ACHN (cell line): ENCODE results near the gene AP1B1.

Experiments
- DNase-seq: peaks from one replicate; pipeline ENCODE4 v3.0.0-alpha.2; 2015
- in situ Hi-C: cut with HindIII; loops from 2 replicates; pipeline ENCODE4 v1.10.0; 2017; ENCODE audit warnings: low sequenced_read_pairs, low pct_ligation_motif_present, low pct_unique_long_range_greater_than_20kb

The AP1B1 gene

DNA sequence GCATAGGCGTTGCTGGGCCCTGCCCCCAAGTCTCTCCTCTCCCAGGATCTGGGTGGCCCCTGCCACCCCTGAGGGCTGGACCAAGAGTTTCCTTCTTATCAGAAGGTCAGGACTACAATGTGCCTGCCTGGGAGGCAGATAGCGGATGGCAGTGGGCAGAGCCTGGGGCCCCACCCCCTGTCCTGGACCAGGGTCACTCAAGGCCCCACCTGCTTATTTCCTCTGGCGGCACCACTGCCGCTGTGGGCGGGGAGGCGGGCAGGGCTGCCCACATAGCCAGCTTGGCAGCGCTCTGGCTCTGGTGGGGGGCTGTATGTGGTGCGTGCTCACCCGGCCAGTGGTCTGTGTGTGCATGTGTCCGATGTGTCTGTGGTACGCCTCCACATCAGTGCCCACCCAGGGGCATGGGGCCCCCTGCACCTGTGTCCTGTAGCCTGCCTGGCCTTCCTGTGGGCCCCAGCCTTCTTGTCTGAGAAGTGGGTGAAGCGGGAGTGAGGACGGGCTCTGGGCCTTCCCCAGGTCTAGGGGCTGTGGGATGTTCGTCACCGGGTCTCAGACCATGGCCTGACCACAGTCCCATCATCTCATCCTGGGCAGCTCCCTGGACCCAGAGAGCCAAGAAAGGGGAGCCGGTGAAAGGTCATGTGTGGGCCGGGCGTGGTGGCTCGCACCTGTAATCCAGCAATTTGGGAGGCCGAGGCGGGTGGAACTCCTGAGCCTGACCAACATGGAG lies 78.9 kb downstream of the AP1B1 start:
- in situ Hi-C loops: no loop called here
- no peak for DNase-seq

DNA sequence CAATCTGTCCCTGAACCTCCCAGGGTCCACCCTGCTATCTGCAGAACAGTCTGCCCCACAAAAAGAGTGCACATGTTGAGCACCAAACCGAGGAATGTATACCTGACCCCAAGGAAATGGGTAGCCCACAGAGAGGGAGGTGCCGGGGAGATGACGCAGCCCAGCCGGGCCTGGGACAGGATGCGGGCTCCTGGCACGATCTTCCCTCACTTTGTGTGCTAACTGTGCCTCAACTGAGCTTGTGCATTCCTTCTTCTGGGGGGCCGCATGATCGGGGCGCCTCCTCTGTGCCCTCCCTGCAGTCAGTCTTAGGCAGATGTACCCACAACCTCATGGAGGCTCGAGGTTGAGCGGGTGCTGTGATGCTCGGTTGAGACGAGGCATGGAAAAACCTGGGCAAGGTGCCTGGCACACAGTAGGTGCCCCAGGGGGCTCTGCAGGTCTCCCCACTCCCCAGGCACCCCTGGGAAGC lies 79.5 kb downstream of the AP1B1 start:
- DNase-seq: no peak
- in situ Hi-C loops: no loop called here

DNA sequence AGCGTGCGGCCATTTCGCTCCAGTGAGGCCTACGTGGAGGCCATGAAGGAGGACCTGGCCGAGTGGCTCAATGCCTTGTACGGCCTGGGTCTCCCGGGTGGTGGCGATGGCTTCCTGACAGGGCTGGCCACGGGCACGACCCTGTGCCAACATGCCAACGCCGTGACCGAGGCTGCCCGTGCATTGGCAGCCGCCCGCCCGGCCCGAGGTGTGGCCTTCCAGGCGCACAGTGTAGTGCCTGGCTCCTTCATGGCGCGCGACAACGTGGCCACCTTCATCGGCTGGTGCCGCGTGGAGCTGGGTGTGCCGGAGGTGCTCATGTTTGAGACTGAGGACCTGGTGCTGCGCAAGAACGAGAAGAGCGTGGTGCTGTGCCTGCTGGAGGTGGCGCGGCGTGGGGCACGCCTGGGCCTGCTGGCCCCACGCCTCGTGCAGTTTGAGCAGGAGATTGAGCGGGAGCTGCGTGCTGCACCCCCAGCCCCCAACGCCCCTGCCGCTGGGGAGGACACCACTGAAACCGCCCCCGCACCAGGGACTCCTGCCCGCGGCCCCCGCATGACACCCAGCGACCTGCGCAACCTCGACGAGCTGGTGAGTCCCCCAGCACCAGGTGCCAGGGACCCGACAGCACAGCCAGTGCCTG lies 80.1 kb downstream of the AP1B1 start:
- no peak for DNase-seq
- in situ Hi-C loops: no loop called here

DNA sequence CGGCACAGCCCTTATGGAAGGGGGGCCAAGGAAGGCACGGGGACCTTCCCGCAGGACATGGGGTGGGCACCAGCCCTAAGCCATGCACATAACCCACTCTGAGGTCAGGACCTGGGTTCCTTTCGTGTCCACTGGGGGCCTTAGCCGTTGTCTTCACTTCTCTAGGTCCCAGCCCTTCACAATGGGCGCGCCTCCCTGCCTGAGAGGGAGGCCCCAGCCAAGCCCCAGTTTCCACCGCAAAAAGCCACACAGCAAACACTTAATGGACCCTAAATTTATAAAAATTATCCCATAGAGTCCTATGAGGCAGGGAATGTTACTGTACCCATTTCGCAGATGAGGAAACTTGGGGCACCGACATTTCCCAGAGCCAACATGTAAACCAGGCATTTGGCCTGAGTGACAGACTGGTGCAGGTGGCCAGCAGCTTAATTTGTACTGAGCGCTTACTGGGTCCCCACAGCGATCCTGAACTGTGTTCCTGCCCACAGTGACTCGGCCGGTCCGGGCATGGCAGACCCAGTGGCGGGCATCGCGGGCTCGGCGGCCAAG lies 80.7 kb downstream of the AP1B1 start:
- no peak for DNase-seq
- in situ Hi-C loops: no loop called here

DNA sequence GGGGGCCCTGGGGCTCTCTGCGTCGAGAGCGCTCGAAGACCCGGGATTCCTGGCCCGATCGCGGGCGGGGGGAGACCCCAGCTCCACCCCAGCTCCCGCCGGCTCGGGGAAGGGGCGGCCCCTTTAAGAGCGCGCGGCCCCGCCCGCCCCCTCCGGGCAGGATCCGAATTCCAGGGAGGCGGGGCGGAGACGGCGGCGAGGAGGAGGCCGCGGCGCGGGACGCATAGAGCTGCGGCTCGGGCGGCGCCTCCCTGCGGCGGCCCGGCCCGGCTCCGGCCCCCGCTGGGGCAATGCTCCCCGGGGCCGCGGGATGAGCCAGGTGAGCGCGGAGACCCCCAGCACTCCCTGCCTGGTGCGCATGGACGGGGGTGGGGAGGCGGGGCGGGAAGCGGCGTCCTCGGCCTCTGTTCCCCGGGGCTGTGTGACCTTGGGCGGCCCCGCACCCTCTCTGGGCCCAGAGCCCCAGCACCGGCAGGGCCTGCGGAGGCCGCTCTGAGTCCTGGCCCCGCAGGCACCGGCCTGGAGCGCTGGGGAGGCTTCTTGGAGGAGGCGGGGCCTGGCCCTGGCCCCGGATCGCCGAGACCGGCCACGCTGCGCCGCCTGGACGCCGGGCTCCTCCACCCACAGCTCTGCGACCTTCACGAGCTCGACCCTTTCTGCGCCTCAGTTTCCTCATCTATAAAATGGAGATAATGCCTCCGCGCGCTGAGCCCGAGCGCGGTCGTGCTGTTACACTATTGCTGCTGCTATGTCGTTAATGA lies 81.4 kb downstream of the AP1B1 start:
- peak; percentile 75 for DNase-seq
- in situ Hi-C loops: no loop called here

DNA sequence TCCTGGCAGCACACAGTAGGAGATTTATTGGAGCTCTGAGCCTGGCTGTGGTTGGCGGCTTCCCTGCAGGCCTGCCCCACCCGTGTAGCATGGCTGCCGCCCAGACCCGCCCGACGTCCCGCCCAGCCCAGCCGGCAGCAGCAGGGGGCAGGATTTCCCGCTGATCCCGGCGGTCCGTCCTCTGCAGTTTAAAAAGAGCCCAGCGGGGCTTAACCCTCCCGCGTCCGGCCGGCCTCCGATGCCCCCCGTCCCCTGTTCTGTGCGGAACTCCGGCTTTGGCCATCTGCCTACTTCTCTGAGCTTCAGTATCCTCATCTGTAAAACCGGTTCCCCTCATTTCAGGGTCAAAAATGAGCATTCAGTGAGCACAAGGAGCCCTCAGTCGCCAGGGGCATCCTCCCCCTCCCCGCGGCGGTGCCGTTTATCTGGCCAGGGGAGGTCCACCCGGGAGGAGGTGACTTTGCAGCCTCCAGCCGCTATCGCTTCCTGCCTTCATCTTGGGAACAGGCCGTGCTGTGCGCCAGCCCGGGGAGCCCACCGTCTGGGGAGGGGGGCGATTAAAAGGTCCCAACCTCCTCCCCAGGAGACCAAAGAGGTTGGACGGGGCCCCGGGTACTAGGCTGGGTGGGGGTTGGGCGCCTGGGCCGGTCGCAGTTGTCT lies 82.1 kb downstream of the AP1B1 start, which contains the start of gene GAS2L1:
Gene GAS2L1 (plus strand): TSS at position 476 of the 660 bp plus-strand sequence. CDS start 1,456 bp downstream, outside the sequence.
- peak; percentile 79 for DNase-seq
- in situ Hi-C loops: no loop called here

DNA sequence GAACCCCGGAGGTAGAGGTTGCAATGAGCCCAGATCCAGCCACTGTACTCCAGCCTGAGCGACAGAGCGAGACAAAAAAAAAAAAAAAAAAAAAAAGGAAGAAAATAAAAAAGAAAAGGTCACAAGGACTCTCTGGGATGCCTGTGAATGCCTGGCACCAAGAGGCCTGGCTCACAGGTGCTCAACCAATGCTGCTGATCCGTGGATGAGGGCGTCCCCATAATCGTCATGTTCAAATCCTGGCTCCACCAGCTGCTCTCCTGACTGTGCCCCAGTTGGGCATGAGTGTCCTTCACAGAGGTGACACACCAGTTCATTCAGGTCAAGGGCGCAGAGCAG lies 82.6 kb downstream of the AP1B1 start:
- in situ Hi-C loops: no loop called here
- DNase-seq: no peak

DNA sequence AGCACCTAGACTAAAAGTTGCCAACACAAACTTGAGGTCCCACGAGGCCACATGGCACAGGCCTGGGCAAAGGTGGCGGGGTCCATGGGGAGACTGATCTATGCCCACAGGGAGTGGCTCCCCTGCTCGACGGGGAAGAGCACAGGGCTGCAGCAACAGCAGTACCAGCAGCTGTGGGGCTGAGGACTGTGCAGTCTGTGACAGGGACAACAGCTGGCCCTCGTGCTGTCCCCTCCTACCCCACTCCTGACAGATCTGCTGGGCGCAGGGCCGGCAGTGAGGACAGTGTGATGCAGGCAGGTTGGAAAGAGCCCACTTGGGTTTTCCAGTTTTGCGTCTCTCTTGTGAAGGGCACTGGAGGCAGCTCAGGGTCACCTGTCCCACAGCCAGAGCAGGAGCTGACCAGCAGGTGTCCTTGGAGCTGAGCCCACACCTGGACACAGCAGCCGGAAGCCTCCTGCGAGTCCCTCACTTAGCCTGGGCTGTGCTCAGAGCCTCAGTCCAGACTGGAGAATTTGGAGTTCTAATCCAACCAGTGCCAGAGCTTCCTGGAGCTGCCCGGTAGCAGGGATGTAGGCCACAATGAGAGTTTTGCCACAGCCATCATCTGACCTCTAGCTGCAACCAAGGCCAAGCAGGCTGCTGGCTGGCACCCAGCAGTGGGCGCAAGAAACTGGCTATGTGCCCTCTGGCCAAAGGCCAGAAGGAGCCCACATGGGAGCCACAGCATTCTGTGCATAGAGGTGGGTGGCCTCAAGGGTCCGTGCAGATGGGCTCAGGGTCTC lies 85.5 kb downstream of the AP1B1 start:
- in situ Hi-C loops: no loop called here
- no peak for DNase-seq

DNA sequence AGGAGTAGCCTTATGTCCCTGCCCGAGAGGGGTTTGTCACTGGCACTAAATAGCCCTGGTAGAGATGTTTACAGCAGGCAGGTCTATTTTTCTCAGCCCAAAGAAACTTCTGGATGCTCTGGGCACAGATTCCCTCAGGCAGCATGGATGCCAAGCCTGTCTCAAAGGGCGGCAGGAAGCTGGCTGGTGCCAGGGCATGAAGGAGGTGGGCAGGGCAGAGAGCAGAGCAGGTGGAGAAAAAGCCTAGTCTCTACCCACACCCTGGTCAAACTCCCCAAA lies 86.0 kb downstream of the AP1B1 start:
- no peak for DNase-seq
- in situ Hi-C loops: no loop called here

DNA sequence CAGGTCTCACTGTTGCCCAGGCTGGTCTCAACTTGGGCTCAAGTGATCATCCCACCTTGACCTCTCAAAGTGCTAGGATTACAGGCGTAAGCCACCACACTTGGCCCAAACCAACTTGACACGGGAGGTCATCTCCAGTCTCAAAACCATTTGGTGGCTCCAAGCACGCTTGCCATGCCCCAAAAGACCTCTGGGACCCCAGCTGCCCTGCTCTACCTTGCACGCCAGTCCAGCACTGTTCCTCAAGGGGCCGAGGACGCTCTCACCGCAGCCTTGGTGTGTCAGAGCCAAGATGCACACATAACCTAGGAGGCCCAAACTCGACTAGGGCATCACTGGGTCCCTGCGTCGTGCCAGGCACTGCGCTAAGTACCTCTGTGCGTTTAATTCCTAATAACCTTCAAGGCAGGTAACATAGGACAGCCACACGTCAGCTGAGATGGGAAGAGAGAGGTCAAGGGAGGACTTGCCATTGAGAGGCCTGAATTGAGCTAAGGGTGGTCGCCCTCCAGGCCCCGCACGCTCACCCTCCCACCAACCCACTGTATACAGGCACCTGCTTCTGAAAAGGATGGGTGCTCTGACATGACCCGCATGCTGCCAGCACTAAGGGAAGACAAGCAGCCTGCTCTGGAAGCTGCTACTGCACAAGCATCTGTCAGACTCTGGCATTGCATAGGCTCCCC lies 86.5 kb downstream of the AP1B1 start:
- in situ Hi-C loops: no loop called here

DNA sequence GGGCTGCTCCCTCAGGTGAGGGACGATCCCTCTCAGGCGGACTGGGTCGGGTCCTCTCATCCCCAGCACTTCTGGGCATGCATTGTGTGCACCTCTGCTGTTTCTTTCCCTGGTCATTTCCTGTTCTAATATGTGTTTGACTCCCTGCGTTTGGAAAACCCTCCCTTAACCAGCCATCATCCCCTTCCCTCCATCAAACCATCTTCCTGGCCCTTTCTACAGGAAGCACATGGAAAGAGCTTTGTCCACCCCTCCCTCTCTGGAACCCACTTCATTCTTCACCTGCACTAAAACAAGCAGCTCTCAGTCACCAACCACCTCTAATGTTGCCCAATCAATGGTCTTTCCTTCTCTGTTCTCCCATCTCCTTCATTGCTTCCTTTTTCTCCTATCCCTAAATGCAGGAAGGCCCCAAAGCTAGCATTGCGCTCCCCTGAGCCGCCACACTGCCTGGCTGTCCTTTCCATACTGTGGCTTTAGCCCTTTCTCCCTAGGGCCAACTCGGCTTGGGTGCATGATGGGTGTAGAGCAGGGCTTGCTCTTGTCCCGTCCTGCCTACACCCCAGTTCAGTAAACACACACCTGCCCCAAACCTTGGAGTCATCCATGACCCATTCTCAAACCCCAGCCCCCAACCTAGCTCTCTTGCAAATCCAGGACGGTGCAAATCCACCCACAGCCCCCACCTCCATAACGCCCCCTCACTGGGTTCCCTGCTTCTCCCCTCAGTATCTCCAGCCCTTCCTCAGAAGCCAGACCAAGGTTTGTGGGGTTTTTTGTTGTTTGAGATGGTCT lies 87.4 kb downstream of the AP1B1 start:
- in situ Hi-C loops: no loop called here
- no peak for DNase-seq

More for the DNA sequence above, 86.5 kb downstream of the AP1B1 start:
- no peak for DNase-seq

DNA sequence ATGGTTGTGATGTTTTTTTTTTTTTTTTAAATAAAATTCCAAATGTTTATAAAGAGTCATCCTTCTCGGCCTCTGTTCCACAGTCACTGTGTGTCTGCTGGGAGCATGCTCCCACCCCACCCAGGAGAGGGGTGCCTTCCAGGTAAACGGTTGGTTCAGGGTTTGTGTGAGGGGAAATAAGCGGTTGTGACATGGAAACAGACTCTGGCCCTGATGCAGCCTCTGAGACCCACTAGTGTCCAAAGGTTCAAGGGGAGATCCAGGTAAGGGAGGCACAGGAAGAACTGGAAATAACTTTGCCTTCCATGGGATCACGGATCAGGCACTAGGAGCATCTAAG lies 87.9 kb downstream of the AP1B1 start:
- in situ Hi-C loops: no loop called here
- no peak for DNase-seq

DNA sequence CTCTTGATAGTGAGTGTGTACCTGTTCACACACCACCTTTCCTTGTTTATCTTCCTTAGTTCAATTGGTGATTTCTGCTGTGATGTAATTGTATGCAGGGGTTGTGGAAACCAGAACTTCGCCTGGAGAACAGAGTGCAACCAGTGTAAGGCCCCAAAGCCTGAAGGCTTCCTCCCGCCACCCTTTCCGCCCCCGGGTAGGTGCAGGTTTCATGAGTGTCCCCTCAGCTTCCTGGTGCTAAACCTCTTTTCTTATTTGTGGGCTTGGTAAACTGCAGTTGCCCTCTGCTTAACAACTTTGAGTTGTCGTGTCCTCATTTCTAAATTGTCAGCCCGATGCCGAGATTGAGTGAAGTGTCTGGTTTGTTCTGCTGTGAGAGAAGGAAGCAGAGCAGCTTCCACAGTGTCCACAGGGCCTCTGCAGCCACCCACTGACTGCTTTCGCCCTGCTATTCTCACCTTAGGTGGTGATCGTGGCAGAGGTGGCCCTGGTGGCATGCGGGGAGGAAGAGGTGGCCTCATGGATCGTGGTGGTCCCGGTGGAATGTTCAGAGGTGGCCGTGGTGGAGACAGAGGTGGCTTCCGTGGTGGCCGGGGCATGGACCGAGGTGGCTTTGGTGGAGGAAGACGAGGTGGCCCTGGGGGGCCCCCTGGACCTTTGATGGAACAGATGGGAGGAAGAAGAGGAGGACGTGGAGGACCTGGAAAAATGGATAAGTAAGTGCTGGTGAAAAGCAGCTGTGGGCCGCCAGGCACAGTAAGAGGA lies 89.1 kb downstream of the AP1B1 start:
- in situ Hi-C loops: no loop called here

DNA sequence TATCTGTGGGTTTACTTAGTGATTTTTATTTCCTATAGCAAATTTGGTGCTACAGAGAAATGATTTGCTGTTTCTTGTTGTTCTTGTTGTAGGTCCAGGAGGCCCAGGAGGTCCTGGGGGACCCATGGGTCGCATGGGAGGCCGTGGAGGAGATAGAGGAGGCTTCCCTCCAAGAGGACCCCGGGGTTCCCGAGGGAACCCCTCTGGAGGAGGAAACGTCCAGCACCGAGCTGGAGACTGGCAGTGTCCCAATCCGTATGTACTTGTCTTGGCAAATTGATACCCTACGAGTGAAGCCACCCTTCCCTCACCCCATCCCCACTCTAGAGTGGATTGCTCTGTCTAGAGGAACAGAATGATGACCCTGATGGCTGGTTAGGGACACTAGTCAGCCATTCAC lies 89.7 kb downstream of the AP1B1 start:
- in situ Hi-C loops: no loop called here
- DNase-seq: no peak

More for the DNA sequence above, 89.1 kb downstream of the AP1B1 start:
- no peak for DNase-seq

DNA sequence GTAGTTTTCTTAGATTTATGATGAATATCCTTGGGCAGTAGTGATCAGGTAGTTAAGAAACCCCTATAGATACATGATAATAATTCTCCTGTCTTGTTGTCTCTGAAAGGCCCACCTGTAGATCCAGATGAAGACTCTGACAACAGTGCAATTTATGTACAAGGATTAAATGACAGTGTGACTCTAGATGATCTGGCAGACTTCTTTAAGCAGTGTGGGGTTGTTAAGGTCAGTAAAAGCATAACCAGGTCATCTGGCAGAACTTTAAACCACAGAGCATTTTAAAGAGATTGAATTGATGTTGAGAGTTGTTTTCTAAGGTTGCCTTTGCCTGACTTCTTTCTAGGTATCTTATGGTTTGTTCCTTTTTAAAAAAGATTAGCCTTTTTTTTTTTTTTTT lies 96.0 kb downstream of the AP1B1 start:
- DNase-seq: no peak
- in situ Hi-C loops: no loop called here

DNA sequence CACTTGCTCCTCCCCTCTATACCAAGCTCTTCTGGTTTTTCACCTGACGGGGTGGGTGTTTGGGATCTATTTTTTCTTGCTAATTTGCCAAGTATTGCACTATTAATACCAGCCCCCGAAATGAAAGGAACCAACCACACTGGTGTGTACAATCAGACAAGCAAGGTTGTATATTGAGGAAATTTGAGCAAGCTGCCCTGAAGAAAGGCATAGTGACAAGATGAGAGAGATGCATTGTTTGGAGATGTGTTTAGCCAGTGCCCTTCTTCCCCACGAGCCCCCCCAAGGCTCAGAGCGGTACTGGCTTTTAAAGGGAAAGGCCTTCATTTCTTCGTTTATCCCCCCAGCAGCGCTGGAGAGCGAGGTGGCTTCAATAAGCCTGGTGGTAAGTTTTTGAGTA lies 97.2 kb downstream of the AP1B1 start:
- in situ Hi-C loops: no loop called here

More for the DNA sequence above, 97.2 kb downstream of the AP1B1 start:
- DNase-seq: no peak
